ENCODE measurements around the gene MINDY4.

The MINDY4 gene

DNA sequence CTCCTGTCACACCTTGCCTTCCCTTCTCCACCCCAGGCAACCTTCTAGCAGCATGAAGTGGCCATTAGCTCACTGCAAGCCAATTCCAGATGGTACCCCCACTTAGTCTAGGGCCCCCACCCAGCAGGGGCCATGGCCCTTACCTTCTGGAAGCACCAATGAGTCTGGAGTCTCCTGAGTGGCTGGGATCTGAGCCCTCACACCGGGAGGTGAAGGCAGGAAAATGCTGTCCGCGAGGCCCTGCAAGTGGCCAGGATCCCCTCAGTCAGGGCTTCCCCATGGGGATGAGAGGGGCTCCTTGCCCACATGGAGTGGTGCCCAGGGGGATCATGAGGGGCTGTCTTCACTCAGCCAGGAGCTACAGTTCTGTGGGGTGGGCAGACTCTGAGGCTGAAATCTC lies 145.0 kb downstream of the MINDY4 start:
- TF ChIP-seq CTCF (IDR thresholded peaks at IDR 0.05; ENCODE audit: low read depth, low read length, missing control alignments) = no peak

DNA sequence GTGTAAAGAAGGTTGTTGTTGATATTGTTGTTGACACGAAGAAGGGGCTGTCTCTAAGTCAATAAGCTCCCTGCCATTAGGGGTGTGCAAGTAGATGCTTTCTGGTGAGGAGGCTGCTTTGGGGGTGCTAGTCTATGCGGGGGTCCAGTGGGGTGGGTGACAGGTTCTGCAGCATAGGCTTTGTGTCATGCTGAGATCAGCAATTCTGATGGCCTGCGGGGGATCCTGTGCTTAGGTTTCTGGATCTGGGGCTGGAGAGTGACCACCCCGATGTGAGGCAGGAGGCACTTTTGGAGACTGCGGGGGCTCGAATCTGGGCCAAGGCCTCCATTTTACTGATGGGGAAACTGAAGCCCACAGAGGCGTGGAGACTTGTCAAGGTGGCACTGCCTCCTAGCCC lies 145.6 kb downstream of the MINDY4 start:
- no peaks in the 10 kb centered on the region for H3K36me3 ChIP-seq (replicated peaks)
- no peak for TF ChIP-seq CTCF (IDR thresholded peaks at IDR 0.05; ENCODE audit: low read depth, low read length, missing control alignments)
- in situ Hi-C loops (cut with HindIII; ENCODE audit: low pct_ligation_motif_present, low sequenced_read_pairs) = no loop called here
- no peak overlapping the region for H3K27ac ChIP-seq
- H3K4me3 ChIP-seq (ENCODE audit: low read depth, low read length) = no peak overlapping the region
- DNase-seq = no peak
- H3K27me3 ChIP-seq (replicated peaks) = no peaks in the 10 kb centered on the region

More for the DNA sequence above, 145.0 kb downstream of the MINDY4 start:
- H3K4me3 ChIP-seq (ENCODE audit: low read depth, low read length) = no peak overlapping the region
- in situ Hi-C loops (cut with HindIII; ENCODE audit: low pct_ligation_motif_present, low sequenced_read_pairs) = no loop called here
- H3K27me3 ChIP-seq (replicated peaks) = no peaks in the 10 kb centered on the region
- H3K27ac ChIP-seq = no peak overlapping the region
- no peaks in the 10 kb centered on the region for H3K36me3 ChIP-seq (replicated peaks)
- DNase-seq = no peak

DNA sequence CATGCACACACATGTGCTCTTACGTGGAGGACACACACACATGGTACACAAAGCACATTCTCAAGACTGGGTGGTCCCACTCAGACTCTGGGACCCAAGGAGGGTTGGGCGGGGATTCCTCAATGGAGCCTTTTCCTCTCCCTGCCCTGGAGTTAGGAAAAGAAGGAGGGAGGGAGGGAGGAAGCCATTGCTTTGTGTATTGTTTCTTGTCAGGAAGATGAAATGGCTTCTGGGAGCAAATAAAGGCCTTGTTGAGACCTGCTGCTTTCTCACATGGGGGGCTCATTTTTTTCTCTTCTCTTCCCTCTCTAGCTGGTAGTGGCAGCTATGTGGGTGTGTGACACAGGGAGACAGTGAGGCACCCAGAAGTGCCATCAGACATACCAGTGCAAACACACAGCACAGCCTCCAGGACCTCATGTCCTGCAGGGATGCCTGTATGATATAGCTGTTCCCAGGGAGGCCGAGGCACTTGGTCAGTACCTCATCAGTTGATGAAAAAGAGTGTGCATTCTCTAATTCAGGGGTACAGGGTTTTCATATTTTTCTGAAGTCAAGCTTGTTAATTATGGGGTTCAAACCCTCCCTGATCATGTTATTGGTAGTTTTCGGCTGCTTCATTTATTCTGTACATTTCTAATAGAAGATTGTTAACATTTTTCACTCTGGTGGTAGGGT lies 146.1 kb downstream of the MINDY4 start:
- TF ChIP-seq CTCF (IDR thresholded peaks at IDR 0.05; ENCODE audit: low read depth, low read length, missing control alignments) = no peak
- in situ Hi-C loops (cut with HindIII; ENCODE audit: low pct_ligation_motif_present, low sequenced_read_pairs) = no loop called here
- no peak overlapping the region for H3K27ac ChIP-seq
- H3K4me3 ChIP-seq (ENCODE audit: low read depth, low read length) = no peak overlapping the region
- H3K36me3 ChIP-seq (replicated peaks) = no peaks in the 10 kb centered on the region
- no peaks in the 10 kb centered on the region for H3K27me3 ChIP-seq (replicated peaks)
- DNase-seq = no peak

- Histone ChIP-seq H3K36me3 (replicated peaks) (no peaks in the 10 kb centered on the region), H3K27ac (no peak overlapping the region), H3K27me3 (replicated peaks) (no peaks in the 10 kb centered on the region), H3K4me3 (ENCODE audit: low read depth, low read length) (no peak overlapping the region)
- in situ Hi-C loops (cut with HindIII; ENCODE audit: low pct_ligation_motif_present, low sequenced_read_pairs) = no loop called here
- TF ChIP-seq CTCF (IDR thresholded peaks at IDR 0.05; ENCODE audit: low read depth, low read length, missing control alignments) = no peak
- DNase-seq = no peak
Observed at GRCh38 chr7:30918676-30919075, 147.5 kb downstream of the MINDY4 start.

- Histone ChIP-seq H3K4me3 (ENCODE audit: low read depth, low read length) (no peak overlapping the region), H3K36me3 (replicated peaks) (no peaks in the 10 kb centered on the region), H3K27ac (no peak overlapping the region), H3K27me3 (replicated peaks) (no peaks in the 10 kb centered on the region)
- no peak for TF ChIP-seq CTCF (IDR thresholded peaks at IDR 0.05; ENCODE audit: low read depth, low read length, missing control alignments)
- in situ Hi-C loops (cut with HindIII; ENCODE audit: low pct_ligation_motif_present, low sequenced_read_pairs) = no loop called here
- DNase-seq = no peak
Observed at GRCh38 chr7:30920021-30920583, 148.9 kb downstream of the MINDY4 start.
